ENCODE results near the gene NFATC3.

The NFATC3 gene

DNA sequence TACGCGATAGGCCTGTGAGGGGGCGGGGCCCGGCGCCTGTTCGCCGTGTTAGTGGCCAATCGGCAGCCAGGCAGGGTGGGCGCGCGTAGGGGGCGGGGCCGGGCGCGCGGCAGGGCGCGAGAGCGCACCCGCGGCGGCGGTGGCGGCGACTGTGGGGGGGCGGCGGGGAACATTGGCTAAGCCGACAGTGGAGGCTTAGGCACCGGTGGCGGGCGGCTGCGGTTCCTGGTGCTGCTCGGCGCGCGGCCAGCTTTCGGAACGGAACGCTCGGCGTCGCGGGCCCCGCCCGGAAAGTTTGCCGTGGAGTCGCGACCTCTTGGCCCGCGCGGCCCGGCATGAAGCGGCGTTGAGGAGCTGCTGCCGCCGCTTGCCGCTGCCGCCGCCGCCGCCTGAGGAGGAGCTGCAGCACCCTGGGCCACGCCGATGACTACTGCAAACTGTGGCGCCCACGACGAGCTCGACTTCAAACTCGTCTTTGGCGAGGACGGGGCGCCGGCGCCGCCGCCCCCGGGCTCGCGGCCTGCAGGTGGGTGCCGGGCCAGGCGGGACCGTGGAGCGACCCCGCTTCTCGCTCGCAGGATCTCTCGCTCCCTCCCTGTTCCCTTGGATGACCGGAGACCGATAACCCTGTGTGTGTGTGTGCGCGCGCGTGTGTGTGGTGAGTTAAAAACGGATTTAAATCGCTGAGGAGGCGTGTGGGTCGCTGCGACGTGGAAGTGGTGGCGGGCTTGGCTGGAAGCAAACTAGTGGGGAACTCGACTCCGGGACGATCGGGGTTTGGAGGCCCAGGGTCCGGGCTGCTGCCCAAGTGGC, at the start of gene NFATC3:
NFATC3 (plus strand) TSS at position 112 of the 813 bp plus-strand sequence; CDS start at position 424, 312 bp downstream.
- DNase-seq, result peak; percentile 84

DNA sequence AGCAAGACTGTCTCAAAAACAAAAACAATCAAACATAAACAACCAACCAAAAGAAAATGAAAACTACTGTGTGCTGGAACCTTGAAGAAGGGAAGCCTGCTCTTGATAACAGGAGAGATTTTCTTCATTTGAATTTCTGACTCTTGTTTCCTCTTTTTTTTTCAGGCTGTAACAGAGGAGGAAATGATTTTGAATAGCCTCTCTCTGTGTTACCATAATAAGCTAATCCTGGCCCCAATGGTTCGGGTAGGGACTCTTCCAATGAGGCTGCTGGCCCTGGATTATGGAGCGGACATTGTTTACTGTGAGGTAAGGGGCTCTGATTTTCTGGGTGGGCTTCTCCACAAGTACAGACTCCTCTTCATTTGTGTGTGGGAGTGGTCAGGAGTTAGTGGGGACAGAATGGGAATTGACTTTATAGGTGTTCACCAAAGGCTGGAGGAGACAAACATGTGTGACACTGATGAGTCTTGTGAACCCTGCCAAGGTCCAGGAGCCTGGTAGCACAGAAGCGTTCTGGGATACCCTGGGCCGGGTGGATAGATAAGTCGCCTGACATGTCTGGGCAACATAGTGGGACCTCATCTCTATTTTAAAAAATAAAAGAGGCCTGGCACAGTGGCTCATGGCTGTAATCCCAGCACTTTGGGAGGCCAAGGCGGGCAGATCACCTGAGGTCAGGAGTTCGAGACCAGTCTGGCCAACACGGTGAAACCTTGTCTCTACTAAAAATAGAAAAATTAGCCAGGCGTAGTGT, 47.2 kb upstream of the NFATC3 start:
- no peak for DNase-seq

DNA sequence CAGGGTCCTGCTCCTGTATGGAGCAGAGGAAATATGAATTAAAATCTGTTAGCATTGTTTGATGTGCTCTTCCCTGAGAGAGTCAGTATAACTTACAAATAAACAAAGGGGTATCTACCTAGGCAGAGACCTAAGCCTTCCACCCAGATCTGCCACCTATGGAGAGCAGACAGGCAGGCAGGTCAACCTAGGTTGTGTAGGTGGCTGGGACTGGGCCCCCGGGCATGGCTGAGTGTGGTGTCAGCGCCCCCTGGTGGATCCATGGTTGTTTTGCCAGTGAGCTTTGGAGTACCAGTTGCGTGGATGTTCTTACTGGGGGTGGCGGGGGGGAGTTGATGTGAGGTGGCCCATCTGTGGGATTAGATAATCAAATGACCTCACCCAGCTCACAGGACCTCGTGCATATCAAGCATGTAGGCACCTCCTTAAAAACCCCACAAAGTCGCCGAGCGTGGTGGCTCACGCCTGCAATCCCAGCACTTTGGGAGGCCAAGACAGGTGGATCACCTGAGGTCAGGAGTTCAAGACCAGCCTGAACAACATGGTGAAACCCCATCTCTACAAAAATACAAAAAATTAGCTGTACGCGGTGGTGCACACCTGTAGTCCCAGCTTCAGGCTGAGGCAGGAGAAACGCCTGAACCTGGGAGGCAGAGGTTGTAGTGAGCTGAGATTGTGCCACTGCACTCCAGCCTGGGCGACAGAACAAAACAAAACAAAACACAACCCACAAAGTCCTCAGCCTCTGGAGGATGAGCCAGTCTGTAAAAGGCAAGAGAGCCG, 44.5 kb upstream of the NFATC3 start:
- DNase-seq, result peak; percentile 15

DNA sequence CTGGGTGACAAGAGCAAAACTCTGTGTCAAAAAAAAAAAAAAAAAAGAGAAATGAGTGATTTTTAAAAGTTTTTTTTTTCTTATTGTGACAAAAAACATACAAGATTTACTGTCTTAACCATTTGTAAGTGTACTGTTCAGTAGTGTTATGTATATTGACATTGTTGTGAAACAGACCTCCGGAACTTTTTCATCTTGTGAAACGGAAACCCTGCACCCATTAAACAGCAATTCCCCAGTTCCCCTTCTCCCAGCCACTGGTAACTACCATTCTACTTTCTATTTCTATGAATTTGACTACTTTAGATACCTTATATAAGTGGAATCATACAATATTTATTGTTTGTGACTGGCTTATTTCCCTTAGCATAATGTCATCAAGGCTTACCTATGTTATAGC, 43.4 kb upstream of the NFATC3 start:
- DNase-seq, result no peak

DNA sequence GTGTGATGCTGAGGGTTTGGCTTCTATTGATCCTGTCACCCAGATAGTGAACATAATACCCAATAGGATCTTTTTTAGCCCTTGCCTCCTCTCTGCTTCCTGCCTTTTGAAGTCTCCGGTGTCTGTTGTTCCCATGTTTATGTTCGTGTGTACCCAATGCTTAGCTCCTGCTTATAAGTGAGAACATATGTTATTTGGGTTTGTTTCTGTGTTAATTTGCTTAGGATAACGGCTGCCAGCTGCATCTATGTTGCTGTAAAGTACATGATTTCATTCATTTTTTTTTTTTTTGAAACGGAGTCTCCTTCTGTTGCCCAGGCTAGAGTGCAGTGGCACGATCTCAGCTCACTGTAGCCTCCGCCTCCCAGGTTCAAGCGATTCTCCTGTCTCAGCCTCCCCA, 39.1 kb upstream of the NFATC3 start:
- no peak for DNase-seq

DNA sequence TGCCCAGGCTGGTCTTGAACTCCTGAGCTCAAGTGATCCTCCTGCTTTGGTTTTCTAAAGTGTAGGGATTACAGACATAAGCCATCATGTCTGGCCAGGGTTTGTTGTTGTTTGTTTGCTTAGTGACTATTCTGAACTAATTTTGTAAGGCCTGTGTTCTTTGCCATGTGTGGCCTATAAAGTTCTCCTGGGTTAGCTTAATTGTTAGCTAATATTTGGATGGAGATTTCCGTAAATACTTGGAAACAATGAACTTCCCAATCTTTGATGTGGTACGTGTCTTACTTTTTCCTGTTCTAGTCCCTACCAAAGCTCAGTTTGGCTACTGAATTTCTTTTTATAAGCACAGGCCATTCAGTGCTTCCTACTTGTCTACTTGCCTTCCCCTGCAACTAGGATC, 37.2 kb upstream of the NFATC3 start:
- DNase-seq, result no peak

DNA sequence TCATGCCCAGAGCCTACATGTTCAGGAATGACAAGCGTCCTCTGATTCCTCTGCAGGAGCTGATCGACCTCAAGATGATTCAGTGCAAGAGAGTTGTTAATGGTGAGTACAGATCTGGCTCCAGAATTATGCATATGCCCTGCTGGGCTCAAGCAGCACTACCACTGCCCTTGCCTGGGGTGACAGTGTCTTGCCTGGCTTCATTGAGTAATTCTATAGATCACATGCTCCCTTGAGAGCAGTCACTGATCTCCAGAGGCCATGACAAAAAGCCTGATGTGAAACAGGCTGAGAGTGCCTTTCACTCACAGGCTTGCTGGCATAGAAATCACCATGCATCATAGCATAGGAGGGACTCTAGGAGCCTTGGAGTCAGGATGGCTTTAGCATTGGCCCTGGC, 35.7 kb upstream of the NFATC3 start:
- no peak for DNase-seq

DNA sequence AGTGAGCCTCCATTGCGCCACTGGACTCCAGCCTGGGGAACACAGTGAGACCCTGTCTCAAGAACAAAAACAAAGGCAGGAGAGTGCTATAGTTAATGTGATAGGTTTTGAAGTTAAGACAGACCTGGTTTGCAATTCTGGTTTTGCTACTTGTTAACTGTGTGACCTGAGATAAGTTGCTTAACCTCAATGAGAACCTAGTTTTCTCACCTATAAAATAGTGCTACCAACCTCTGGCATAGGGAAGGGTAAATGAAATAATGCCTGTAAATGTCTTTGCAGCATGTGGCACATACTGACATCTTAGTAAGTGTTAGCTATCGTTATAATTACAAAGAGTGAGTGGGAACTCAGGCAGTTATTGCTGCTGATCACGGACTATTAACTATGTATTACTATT, 29.8 kb upstream of the NFATC3 start:
- DNase-seq, result no peak

DNA sequence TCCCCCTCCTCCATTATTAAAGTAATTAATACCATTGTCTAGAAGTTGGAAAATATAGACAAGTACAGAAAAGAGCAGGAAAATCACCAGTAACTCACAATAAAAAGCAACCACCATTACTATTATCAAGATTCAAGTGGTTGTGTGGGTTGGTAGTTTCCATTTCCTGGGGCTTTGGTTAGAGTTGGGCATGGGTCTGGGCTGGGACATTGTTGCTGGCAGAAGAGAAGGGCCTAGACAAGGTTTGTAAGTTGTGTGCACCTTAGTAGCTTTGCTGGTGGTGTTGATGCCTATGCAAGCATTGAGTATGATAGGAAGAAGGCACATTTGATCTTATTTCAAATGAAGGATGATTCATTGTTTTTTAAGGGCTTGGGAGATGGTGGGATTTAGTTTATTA, 25.4 kb upstream of the NFATC3 start:
- no peak for DNase-seq

DNA sequence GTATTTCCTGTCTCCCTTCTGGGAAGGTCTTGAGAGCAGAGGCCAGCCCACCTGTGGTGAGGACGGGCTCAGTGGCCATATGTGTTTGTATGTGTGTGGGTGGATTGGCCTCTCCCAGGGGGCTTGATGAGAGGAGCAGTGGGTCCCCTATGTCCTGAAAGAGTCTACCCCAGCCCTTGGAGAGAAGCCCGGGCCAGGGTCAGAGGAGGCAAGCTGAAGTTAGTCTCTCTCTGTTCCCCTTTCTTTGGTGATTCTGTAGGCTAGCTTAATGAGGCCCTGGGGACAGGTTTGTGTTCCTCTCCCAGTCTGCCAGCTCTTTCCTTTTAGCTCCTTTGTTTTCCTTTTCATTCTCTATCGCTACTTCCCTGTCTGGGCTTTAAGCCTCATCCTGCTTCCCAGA, 23.8 kb upstream of the NFATC3 start:
- no peak for DNase-seq

DNA sequence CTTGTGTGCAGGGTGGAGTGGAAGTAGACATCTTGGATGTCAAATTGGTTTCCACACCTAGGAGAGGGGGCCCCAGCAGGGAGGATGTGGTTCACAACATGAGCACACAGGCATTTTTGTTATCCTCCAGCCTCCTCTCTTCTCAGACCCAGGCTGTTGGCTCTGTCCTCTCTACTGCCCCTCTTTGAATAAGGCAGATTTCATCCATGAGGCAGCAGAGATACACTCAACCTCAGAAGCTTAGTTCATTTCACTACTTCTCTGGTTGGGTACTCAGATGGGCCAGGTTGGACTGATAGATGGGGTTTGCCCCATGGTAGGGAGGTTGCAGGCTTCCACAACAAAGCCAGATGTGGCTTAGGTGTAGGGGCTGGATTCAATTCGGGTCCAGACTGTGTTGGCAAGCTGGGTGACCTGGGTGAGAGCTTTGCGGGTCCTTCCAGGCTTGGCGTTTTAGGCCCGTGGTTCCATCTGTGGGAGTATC, 22.2 kb upstream of the NFATC3 start:
- no peak for DNase-seq

DNA sequence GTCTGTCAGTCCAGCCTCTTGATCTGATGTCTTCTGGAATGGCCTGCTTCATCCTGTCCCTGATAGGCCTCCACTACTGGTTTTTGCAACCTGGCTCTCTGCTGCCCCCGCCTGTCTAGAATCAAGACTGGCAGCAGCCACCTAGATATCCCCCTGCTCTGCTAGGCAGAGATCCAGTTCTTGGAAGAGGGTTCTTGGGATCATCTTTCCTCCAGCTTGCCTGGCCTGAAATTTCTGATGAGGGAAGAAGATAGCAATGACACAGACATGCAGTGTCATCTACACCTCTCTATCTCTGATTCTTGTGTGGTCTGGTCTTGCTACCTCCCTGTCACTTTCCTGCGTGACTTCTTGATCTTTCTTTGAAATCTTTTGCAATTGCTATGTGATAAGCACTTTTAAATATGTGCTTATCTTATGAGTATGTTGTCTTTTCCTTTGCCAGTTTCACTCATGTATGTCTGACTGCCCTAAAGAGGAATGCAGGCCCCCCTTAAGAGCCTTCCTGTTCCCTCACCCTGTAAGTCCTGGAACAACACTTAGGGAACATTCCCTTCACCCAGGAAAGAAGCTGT, 20.3 kb upstream of the NFATC3 start:
- peak; percentile 39 for DNase-seq

DNA sequence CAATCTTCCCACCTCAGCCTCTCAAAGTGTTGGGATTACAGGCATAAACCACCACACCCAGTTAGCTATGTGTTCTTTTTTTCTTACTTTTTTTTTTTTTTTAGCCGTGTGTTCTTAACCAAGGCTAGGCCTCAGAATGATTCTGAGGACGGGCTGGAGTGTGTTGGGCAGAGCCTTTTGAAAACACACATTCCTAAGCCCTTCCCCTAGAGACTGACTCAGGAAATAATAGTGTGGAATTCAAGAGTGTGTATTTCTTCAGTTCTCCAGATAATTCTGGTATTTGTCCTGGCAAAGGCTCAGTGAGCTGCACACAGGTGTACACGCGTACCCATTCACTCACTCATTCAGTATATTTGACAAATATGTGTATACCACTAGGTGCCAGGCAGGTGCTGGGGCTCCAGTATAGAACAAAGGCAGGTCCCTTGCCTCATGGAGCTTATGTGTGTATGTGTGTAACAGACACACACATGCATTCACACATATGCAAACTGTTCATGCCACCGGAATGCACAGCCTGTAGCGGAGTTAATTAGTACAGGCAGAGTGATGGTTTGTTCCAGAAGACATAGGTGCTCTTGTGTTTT, 19.4 kb upstream of the NFATC3 start:
- no peak for DNase-seq

DNA sequence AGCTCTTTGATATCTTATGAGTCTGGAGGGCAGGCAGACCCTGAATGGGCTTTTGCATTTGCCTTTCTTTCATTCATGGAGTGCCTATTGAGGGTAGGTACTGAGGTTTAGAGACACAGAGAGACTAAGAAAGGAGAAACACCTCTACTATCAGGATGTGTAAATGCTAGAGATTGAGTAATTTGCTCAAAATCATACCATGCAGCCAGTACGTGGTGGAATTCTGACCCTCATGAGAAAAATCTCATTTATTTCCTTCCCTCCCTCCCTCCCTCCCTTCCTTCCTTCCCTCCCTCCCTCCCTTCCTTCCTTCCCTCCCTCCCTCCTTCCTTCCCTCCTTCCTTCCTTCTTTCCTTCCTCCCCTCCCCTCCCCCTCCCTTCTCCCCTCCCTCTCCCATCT, 18.4 kb upstream of the NFATC3 start:
- no peak for DNase-seq

DNA sequence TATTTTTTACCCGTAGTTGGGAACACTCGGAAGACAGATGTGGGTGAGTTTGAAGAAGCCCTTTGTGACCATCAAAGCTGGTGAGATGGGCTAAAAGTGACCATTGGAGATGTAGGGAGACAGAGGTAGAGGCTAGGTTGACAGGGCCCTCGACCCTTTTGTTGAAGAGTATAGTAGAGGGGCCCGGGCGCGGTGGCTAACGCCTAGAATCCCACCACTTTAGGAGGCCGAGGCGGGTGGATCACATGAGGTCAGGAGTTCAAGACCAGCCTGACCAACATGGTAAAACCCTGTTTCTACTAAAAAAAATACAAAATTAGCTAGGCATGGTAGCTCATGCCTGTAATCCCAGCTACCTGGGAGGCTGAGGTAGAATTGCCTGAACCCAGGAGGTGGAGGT, 16.2 kb upstream of the NFATC3 start:
- DNase-seq, result no peak

DNA sequence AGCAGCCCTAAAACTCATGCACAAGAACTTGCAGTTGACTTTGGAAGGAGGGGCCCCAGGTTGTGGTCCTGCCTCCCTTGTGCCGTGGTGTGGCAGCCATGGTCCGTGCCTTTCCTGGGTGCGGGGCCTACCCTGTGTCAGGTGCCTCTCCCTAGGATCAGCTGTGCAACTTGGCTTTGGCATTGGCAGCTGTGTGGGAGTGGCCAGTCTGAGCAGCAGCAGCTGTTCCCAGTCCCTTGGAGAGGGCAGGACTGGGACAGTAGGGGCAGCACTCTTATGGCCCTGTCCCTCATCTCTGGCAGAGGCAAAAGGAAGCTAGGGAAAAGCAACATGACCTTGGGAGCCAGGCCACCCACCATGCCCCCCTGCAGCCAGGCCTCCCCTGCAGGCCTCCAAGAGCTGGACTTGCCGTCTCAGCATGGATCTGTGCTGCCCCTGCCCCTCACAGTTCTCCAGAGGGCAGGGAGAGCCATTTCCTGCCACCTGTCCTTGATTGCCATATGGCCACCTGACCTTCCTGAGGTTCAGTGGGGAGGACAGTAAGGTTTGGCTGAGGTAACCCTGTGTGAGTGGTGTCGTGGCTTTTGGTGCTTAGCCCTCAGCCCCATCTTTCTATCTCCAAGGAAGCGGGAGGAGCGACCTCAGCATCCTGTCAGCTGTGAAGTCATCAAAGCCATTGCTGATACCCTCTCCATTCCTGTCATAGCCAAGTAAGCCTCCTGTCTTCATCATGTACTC, 15.5 kb upstream of the NFATC3 start:
- peak; percentile 48 for DNase-seq

DNA sequence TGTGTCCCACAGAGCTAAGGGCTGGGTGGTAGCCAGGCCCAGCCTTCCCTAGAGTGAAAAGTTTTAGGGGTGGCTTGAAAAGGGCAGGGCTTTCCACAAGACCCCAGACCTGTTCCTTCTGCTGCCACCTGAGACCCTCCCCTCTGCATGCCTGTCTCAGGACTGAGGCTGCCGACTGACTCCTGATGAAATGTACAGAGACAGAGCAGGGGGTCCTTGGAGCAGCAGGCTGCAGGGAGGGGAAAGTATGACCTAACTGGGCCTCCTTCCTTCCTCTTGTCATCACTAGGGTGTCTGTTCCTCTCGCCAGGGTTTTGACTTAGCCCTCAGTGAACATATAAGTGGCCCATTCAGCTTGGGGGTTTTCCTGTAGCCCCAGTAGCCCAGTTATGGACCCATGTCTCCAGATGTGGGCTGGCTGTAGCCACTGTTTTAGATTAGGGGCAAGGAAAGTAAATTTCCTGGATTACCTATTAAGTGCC, 14.9 kb upstream of the NFATC3 start:
- DNase-seq, result no peak

DNA sequence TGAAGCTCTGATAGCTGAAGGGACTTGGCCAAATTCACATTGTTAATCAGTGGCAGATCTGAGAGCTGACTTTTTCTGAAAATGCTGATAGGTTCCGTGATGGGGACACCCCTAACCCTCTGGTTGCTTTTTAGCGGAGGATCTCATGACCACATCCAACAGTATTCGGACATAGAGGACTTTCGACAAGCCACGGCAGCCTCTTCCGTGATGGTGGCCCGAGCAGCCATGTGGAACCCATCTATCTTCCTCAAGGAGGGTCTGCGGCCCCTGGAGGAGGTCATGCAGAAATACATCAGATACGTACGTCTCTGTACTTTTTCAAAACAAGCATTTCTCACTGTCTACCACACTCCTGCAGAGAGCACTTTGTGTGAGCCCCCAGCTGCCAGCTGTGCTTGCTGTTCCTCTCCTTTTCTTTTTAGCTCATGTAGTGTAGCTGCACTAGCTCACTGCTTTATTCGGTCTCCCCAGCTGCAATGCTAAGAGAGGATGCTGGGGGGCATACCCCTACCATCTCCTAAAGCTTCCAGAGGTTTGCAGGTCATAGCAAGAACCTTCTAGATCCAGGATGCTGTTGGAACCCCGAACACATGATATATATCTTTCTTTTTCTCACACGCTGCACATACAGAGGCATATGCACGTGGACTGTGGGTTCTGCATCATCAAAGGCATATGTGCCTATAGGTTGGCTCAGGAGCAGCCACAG, 14.2 kb upstream of the NFATC3 start:
- DNase-seq, result no peak

DNA sequence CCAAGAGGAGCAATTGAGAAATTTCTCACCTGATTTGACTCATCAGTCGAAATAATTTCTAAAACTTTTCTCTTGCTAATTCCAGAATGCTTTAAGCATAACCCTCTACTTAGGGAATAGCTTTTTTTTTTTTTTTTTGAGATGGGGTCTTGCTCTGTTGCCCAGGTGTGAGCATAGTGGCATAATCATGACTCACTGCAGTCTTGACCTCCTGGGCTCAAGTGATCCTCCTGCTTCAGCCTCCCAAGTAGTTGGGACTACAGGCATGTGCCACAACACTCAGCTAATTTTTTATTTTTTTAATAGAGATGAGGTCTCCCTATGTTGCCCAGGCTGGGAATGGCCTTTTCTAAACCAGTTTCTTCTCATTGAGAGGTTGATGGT, 13.7 kb upstream of the NFATC3 start:
- no peak for DNase-seq

DNA sequence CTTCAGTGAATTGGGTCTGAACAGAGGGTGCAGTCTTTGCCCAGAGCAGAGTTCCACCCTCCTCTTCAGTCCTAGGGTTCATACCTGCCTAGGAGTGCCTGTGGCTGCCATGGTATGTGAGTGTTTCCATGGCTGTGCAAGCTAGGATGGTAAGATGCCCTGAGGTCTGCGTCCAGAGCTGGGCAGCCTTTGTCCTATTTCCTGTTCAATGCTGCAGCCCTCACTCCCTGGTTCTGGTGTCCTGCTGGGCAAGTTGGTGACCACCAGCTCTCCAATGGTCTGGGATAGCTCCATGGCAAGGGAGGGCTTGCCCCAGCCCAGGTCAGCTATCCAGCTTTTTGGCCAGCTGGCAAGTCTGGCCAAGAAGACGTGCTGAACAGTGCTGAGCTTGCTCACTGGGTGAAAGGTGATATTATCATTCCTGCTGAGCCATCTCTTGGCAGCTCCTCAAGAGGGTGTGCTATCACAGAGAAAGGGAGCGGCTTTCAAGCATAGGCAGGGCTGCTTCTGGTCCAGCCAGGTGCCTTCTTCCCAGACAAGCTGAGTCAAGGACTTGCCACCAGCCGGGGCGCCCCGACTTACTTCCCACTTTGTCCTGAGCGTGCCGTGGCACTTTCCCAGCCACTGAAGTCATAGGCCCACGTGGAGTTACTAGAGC, 13.0 kb upstream of the NFATC3 start:
- DNase-seq, result no peak

Measured in NCI-H2029 (cell line).